Transverse colon (tissue), 4 donors: ENCODE results near the gene KCTD16. TPM values are rescaled to one million over a fixed set of nuclear protein-coding genes. Genes with fewer than 3 reads are reported as not detected.

Source experiments
- DNase-seq: peaks from one replicate; pipeline ENCODE4 v3.0.0-alpha.2; 2019
- H3K27ac ChIP-seq, 4 donors: fragments of 200-600 bp; sonication (generic); 2 replicates each; pipeline ENCODE4 v1.5.1; 2016 to 2018; ENCODE audit warnings: inconsistent platforms in 4 of 4
- H3K27me3 ChIP-seq: fragments of 200-600 bp; sonication (generic); 2 replicates; pipeline ENCODE4 v1.5.1; 2017; ENCODE audit warnings: inconsistent platforms
- H3K36me3 ChIP-seq, 4 donors: fragments of 200-600 bp; sonication (generic); 2 replicates each; pipeline ENCODE4 v1.5.1; 2017 to 2019; ENCODE audit warnings: inconsistent platforms in 4 of 4
- H3K4me1 ChIP-seq, 4 donors: fragments of 200-600 bp; sonication (generic); 2 replicates each; pipeline ENCODE4 v1.5.1; 2017 to 2020; ENCODE audit warnings: inconsistent platforms in 4 of 4
- H3K4me3 ChIP-seq, 4 donors: fragments of 200-600 bp; sonication (generic); 1 replicate in 1 of 4; 2 replicates in 3 of 4; pipeline versions ENCODE4 v1.5.1 to v1.6.1; 2017 to 2019; ENCODE audit warnings: inconsistent platforms in 4 of 4
- H3K9me3 ChIP-seq, 2 donors: fragments of 200-600 bp; sonication (generic); 2 replicates each; pipeline ENCODE4 v1.5.1; 2017 to 2019; ENCODE audit warnings: inconsistent platforms in 2 of 2
- CTCF ChIP-seq, 5 experiments: fragments of 200-600 bp in 3 of 5; fragments of 450-650 bp in 2 of 5; sonication (generic) in 3 of 5; IDR thresholded peaks; 1 replicate in 2 of 5; 2 replicates in 3 of 5; pipeline ENCODE4 v1.5.1; 2016 to 2017; ENCODE audit warnings: antibody characterized with exemption in 5 of 5, inconsistent platforms in 3 of 5, mild to moderate bottlenecking in 2 of 5, moderate library complexity in 1 of 5
- EP300 ChIP-seq: sonication (generic); formaldehyde crosslinking; IDR thresholded peaks from one replicate; pipeline ENCODE4 v1.6.1; 2017; ENCODE audit warnings: antibody characterized with exemption, low read depth
- POLR2A ChIP-seq: fragments of 450-650 bp; IDR thresholded peaks from one replicate; pipeline ENCODE4 v1.6.1; 2016; ENCODE audit warnings: antibody characterized with exemption, mild to moderate bottlenecking, moderate library complexity
- POLR2AphosphoS5 ChIP-seq, 3 donors: sonication (generic); formaldehyde crosslinking; IDR thresholded peaks; one replicate each; pipeline ENCODE4 v1.6.1; 2016; ENCODE audit warnings: antibody characterized with exemption in 3 of 3
- WGBS, 2 donors: methylation state at CpG; one replicate each; pipeline ENCODE4 v1.1.5; 2018; ENCODE audit warnings: low coverage in 1 of 2; 5-methylcytosine and 5-hydroxymethylcytosine counted together
- in situ Hi-C, 4 donors: fragments of 200-750 bp; cut with MboI; loops; one replicate each; pipeline versions ENCODE4 v1.15.0 to v1.15.1; 2017; ENCODE audit warnings: low sequenced_read_pairs in 3 of 4, low pct_ligation_motif_present in 1 of 4, low pct_unique_long_range_greater_than_20kb in 1 of 4
- intact Hi-C: fragments of 100-400 bp; cut with DNase I; formaldehyde crosslinking; loops from one replicate; pipeline ENCODE4 v1.15.1; 2023; ENCODE audit warnings: low total_unique reads
- total RNA-seq, 4 donors: library from RNA; depleted of rRNA; stranded (reverse); fragments of >200 nt; gene quantifications; one replicate each; pipeline ENCODE4 v1.1.0, GENCODE V29; 2016

Gene KCTD16
- total RNA-seq, 4 donors from 2014 or later: under 0.01 to 0.14 TPM; not detected in 2

- no peaks in the 10 kb centered on the region for H3K27me3 ChIP-seq
- TF ChIP-seq EP300: no peak
- no peak for TF ChIP-seq POLR2AphosphoS5 (IDR thresholded peaks at IDR 0.05)
- no peak for TF ChIP-seq CTCF (IDR thresholded peaks at IDR 0.05)
- no peak for TF ChIP-seq POLR2A
- intact Hi-C loops (no loop called here), in situ Hi-C loops (no loop called here)
- no peak overlapping the region for H3K4me3 ChIP-seq
- H3K9me3 ChIP-seq: no peaks in the 10 kb centered on the region
- 41 to 54% methylated on average over 4 of the region's 4 CpGs for WGBS, 2 donors
- no peak for DNase-seq
- H3K27ac ChIP-seq: no peak overlapping the region
- H3K4me1 ChIP-seq: no peaks in the 10 kb centered on the region
- no peaks in the 10 kb centered on the region for H3K36me3 ChIP-seq
These were observed 181.7 kb downstream of the KCTD16 start for GRCh38 chr5:144352330-144352729.

- TF ChIP-seq CTCF (IDR thresholded peaks at IDR 0.05) (no peak), EP300 (no peak), POLR2A (no peak), POLR2AphosphoS5 (IDR thresholded peaks at IDR 0.05) (no peak)
- H3K27me3 ChIP-seq: no peaks in the 10 kb centered on the region
- H3K9me3 ChIP-seq: no peaks in the 10 kb centered on the region
- no peak overlapping the region for H3K27ac ChIP-seq
- 46 to 65% methylated on average over 3 to 4 of the region's 4 CpGs for whole genome bisulfite sequencing, 2 donors
- in situ Hi-C loops: no loop called here
- intact Hi-C loops: no loop called here
- H3K36me3 ChIP-seq: no peaks in the 10 kb centered on the region
- no peak overlapping the region for H3K4me3 ChIP-seq
- DNase-seq: no peak
- no peaks in the 10 kb centered on the region for H3K4me1 ChIP-seq
These were observed 182.2 kb downstream of the KCTD16 start for GRCh38 chr5:144352732-144353317.

- Histone ChIP-seq H3K36me3 (no peaks in the 10 kb centered on the region), H3K27me3 (no peaks in the 10 kb centered on the region), H3K4me3 (no peak overlapping the region), H3K4me1 (no peaks in the 10 kb centered on the region), H3K9me3 (no peaks in the 10 kb centered on the region), H3K27ac (no peak overlapping the region)
- TF ChIP-seq CTCF (IDR thresholded peaks at IDR 0.05) (no peak), POLR2AphosphoS5 (IDR thresholded peaks at IDR 0.05) (no peak), EP300 (no peak), POLR2A (no peak)
- WGBS, 2 donors: 71 to 86% methylated on average over 1 of the region's 1 CpG
- intact Hi-C loops (no loop called here), in situ Hi-C loops (no loop called here)
- no peak for DNase-seq
These were observed 185.8 kb downstream of the KCTD16 start for GRCh38 chr5:144356489-144356888.

GRCh38 chr5:144361406-144361805, 190.7 kb downstream of the KCTD16 start:
- intact Hi-C loops: no loop called here
- H3K4me1 ChIP-seq: no peaks in the 10 kb centered on the region
- no peaks in the 10 kb centered on the region for H3K9me3 ChIP-seq
- no peaks in the 10 kb centered on the region for H3K27me3 ChIP-seq
- 71 to 86% methylated on average over 2 of the region's 2 CpGs for WGBS, 2 donors
- no peak overlapping the region for H3K27ac ChIP-seq
- H3K4me3 ChIP-seq: no peak overlapping the region
- in situ Hi-C loops: no loop called here
- TF ChIP-seq POLR2AphosphoS5 (IDR thresholded peaks at IDR 0.05) (no peak), CTCF (IDR thresholded peaks at IDR 0.05) (no peak), POLR2A (no peak), EP300 (no peak)
- DNase-seq: no peak
- no peaks in the 10 kb centered on the region for H3K36me3 ChIP-seq
